Hippocampal formation (tissue), 2 donors: ENCODE results near the gene UMODL1.

ENCODE experiments used
- DNase-seq, 2 donors: peaks; one replicate each; lab custom pipeline; 2025; lab: John Stamatoyannopoulos, UW

Gene UMODL1

DNA sequence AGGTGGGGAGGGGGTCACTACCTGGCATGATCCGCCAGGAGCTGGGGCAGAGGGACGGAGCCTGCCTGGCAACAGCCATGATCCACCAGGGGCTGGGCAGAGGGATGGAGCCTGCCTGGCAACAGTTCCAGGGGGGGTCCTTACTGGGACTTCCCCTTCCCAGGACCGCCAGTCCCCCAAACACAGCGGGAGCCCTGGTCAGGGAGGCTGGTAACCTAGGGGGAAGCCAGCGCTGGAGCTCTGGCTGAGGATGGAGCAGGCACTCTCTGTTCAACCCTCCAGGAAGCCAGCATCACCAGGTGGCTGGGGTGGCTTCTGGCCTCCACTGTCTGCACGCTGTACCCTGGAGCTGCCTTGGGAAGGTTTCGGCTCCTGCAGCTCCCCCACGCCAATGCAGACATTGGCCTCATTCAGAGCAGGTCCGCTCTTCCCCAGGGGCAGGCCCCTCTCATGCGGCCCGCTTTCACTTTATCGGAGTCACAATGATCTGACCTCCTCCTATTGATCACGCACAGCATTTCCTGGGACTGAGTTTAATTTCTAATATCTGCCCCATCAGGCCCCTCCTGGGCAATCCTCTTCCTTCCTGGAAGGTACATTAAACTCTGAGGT is 79.5 kb downstream of the UMODL1 start:
- DNase-seq = no peak

DNA sequence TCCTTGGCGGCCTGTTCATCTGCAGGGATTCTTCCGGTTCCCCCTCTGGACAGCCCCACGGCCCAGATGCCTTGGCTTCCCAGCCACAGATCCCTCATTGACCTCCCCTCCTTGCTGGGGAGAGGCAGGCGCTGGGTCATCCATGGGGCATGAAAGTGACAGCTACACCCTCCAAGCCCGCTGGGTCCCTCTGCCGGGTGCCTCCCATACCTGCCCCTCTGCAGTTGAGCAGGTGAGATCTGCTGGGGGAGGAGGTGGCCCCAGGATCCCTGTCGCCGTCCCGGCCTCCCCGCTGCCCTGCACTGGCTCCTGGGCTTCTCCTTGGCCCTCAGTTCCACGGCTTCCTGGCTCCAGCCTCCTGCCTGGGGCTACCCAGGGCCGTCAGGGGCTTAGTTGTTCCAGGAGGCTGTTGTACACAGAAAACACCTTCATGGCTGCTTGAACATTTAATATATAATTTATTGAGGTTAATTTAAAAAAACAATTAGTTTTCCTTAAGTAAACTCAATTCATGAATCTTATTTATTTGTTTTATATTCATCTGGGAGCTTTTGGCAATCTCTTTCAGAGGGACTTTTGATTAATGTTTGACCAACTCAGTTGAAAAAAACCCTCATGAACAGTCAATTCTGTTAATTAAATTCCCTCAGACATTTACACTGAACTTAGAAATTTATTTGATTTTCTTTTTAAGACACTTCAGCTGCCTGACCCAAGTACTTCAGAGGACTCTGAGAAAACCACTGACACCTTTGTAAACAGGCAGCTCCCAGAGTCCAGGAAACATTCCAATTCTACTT is 80.2 kb downstream of the UMODL1 start:
- DNase-seq = no peak

DNA sequence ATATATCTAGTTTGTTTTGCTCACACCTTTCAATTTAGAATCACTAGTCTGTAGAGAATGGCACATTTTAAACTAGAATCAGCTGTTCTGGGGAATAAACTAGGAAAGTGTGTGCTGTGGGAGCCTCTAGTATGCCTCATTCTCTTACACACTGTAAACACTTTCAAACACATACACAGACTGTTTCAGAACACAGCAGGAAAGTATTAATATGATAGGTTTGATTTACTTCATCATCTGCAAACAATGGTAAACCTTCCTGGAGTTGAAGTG is 80.8 kb downstream of the UMODL1 start:
- no peak for DNase-seq

DNA sequence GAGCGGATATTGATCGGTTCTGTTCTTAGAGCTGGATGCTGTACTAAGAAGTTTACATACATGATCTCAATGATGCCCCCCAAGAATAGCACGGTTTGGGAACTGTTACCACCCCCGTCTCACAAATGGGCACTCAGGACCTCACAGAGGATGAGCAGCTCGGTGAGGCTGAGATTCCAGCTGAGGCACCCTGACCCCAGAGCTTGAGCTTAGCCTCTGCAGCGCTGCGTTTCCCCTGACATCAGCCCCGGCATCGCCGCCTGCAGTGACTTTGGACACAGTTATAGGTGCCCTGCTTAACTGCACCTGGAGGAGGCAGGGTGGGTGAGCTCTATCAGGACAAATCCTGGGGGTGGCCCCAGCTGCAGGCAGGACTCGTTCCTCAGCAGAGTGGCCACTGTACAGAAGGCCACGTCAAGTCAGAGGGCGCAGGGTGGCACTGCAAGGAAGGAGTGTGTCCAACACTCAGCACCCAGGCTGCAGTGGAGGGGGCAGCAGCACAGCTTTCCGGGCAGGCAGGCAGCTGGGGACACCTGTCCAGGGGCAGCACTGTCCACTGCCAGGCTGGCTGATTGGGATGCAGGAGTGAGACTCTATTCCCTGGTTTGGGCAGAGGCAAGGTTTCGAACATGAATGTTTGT is 82.0 kb downstream of the UMODL1 start:
- DNase-seq = no peak

DNA sequence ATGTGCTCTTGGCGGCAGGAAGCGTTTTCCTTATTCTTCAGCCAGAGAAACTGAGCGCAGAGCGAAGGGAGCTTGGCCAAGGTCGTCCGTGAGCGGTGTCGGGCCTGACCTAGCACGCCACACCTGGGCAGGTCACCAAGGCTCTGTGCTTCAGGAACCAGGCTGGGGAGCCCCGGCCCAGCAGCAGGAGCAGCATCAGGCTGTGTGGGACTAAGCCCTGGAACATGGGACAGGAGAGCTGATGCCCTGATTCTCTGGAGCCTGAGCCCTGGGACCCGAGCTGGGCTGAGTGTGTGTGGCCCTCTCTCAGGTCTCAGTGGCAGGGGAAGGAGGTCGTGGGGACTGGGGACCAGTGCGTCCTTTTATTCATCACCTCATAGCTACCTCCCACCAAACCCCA is 82.6 kb downstream of the UMODL1 start:
- DNase-seq = no peak

DNA sequence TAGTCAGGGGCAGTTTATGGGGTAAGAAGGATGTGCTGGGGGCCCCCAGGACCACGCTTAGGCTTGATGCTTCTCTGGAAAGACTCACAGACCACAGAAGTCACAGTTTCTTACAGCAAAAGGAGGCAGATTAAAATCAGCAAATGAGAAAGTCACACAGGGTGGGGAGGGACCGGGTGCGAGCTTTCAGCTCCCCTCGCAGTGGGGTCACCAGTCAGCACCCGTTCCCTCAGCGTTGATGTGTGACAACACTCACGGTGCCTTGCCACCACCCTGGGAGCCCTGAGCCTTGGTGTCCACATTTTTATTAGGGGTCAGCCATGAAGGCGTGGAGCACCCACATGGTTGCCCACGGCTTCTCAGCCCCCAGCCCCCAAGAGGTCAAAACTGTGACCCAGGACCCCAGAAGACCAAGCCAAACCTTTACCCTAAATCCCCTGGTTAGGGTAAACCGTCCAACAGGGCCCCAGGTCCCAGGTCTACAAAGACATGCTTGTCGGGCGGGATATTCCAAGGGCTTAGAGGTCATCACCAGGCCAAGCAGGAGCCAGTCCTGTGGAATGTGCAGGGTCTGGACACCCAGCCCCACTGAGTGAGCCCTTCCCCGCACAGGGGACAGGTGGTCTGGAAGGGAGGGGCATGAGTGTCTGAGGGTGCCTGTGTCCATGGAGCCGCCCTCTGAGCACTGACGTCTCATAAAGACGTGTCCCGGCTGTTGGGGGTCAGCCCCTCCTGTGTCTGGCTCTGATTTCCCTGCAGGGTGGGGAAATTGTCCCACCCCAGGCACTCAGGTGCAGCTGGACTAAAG is 83.3 kb downstream of the UMODL1 start:
- no peak for DNase-seq

DNA sequence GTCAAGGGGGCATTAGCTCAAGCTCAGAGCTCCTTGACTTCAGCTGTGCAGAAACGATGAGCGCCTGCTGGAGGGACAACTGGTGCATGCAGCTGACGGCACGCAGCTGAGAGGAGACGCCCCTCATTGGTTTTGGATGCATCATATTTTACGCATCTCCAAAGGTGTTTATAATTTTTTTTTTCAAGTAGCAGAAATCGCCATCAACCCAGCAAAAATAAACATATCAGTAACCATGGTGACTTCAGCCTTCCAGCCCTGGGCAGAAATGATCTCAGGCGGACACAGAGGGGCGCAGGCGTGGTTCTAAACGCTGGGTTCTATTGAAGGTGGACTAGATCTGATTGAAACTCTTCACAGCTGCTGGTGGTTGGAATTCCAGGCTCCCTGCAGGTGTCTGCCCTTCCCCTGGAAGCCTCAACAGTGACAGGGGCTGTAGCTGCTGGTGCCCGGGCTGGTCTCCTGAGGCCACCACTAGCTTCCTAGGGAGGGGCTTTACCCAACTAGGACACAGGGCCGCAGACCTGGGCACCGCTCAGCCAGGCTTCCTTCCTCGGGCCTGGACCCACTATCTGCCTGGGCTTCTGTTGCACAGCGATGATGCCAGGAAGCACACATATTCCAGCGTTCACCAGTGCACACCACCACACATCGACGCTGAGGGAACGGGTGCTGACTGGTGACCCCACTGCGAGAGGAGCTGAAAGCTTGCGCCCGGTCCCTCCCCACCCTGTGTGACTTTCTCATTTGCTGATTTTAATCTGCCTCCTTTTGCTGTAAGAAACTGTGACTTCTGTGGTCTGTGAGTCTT is 84.1 kb downstream of the UMODL1 start:
- no peak for DNase-seq

DNA sequence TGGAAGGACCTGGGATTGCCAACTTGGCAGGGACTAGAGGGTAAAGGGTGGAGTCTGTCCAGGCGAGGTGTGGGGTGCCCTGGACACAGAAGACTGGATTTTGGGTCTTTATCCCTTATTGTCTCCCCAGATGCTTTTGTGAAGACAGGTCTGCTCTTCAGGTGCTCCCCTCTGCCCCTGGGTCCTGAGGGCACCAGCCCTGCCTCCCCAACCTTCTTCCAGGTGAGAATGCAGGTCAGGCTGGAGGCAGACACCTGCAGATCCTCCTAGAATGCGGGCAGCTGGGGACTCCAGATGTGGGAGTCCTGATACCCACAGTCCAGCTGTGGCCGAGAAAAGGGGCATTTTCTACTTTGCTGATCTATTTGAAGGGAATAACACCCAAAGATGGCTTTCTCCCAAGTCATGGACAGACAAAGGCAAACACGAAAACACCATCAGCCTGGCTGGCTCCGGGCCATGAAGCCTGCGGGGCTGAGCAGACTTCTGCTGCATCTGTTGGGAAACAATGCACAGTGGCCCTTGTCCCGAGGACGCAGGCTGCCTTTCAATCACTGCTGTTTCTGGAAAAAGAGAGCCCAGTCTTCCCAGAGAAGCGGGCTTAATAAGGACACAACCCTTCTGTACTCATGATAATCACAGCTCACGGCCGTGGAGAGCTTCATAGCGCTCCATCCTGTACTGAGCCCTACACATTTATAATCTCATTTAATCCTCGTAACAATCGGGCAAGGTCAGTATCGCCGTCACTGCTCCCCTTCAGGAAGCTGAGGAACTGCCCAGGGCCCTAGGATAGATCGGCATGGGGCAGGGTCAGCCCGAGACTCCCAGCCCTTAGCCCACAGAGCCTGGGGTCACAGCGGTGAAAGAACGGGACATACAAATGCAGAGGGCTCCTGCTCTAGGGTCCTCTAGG is 85.8 kb downstream of the UMODL1 start:
- peak; percentile 94 to 96 for DNase-seq

DNA sequence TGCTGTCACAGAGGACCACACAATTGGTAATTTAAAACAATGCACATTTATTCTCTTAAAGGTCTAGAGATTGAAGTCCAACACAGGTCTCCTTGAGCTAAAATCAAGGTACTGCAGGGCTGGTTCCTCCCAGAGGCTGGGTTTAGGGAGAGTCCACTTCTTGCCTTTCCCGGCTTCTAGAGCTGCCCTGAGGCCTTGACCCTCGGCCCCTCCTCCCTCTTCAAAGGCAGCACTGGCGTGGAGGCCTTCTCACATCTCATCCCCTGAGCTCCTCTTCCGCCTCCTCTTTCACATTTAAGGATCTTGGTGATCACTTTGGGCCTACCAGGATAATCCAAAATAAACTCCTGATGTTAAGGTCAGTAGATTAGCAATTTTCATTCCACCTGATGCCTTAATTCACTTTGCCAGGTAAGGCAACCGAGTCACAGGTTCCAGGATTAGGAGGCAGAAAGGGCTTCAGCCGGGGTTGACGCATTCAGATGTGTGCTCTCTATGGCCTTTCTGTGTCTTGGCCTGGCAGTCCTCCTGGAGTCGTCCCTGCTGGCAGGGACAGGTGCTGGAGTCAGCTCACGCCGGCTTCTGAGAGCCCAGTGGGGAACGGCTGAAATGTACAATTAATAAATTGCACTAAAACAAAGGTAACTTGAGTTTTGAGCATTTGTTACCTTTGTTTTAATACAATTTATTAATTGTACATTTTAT is 86.6 kb downstream of the UMODL1 start:
- no peak for DNase-seq

DNA sequence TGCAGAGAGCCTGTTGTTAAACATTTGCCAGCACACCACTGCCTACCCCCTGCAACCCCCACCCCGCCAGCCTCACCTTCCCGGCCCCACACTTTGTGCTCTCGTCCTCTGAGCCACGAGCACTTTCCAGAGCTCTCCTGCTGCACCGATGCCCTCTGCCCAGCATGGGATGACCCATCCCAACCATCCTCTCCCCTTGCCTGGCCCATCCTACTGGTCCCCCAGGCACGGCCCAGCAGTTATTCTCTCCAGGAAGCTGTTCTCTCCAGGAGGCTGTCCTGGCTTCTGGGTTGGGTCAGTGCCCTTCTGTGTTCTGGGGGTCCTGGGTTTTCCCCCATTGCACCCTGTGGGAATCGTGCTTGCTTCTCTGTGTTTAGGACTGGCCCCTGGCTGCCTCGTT is 87.7 kb downstream of the UMODL1 start:
- no peak for DNase-seq

DNA sequence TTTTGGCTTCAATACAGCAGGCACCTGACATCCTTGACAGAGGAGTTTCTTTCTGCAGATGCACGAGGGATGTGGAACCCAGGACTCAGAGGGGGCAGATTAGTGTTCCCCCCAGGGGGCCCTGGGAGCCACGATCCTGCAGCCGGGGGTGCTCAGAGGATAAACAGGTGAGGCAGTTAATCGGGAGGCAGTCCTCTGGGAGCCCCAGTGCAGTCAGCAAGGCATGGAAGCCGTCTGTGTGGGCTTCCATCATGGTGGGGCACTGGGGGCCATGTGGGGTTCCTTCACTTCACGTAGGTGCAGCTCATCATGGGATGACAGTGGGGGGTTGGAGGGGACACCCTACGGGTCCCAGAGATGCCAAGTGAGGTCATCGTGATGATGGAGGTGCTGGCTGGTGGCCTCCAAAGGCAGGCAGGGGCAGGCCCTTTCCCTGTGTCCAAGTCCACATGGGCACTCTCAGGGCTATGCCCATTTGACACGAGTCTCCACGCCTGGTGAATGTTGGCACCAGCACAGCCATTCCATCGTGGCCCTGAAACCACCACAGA is 88.5 kb downstream of the UMODL1 start:
- no peak for DNase-seq

DNA sequence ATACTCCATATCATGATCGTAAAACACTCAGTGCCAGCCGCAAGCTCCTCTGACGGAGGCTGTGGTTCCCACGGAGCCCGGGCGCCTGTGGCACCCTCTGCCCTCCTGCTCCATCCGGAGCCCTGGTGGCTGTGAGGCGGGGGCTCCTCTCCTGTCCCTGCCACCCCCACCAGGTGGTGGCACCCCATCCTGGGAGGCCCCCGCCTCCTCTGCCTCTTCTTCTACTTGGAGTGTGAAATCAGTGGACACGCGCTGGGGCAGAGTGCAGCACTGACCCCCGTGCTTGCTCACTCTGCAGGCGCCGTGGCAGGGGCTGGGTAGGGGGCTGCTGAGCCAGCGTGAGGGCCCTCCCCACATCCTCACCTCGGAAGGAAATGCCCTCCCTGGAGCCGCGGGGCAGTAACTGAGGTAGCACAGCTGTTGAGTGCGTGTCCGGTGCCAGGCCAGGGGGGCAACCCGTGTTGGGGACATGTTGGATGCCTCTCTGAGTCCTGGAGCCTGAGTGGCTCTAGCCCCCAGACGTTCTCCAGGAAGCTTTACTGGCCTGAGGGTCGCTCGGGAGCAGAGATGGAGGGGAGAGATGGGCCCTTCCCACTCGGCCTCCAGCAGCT is 89.1 kb downstream of the UMODL1 start:
- DNase-seq = no peak

DNA sequence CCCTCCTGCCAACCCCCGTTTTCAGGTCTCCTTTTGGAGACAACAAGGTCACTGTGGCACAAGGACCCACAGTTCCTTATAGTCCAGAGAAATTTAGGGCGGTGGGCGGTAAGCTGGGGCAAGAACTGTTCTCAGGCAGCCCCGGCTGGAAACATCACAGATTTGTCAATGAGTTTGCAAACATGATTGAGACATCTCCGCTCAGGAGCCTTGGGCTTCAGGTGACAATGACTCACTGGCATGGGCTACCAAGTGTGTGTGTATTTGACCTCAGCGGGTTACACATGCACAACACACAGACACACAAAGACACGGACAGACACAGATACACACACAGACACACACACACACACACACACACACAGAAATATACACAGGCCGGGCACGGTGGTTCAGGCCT is 89.6 kb downstream of the UMODL1 start:
- DNase-seq = no peak

DNA sequence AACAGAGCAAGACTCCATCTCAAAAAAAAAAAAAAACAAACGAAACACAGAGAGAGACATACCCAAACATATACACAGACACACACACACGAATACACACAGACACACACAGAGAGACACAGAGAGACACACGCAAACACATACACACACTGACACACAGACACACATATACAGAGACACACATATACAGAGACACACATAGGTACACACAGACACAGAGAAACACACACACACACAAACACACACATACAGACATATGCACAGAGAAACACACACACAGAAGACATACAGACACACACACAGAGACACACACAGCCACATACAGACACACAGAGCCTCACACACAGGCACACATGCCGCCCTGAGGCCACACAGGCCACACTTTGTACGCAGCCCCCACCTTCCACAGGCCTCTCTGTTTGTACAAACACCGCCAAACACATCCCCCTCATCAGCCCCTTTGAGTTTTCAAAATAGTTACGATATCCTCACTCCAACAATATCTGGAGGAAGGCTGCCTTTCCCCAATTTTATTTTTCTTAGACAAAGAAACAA is 90.4 kb downstream of the UMODL1 start:
- no peak for DNase-seq

DNA sequence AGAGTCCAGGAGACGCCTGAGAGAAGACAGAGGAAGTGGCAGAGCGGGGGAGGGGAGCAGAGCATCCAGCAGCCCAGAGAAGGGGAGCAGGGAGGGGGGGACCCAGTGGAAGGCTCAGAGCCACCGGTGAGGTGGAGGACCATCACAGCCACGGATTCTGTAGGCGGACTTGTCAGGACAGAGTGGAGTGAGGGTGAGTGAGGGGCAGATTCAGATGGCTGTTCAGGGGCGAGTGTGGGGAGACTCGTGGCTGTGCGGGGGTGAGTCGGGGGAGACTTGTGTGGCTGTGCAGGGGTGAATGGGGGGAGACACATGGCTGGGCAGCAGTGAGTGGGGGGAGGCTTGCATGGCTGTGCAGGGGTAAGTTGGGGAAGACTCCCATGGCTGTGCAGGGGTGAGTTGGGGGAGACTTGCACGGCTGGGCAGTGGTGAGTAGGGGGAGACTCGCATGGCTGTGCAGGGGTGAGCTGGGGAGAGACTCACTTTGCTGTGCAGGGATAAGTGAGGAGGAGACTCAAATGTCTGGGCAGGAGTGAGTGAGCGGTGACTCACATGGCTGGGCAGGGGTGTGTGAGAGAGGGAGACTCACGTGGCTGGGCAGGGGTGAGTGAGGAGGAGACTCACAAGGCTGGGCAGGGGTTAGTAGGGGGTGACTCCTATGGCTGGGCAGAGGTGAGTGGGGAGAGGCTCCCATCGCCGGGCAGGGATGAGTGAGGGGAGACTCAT is 91.0 kb downstream of the UMODL1 start:
- DNase-seq = no peak

DNA sequence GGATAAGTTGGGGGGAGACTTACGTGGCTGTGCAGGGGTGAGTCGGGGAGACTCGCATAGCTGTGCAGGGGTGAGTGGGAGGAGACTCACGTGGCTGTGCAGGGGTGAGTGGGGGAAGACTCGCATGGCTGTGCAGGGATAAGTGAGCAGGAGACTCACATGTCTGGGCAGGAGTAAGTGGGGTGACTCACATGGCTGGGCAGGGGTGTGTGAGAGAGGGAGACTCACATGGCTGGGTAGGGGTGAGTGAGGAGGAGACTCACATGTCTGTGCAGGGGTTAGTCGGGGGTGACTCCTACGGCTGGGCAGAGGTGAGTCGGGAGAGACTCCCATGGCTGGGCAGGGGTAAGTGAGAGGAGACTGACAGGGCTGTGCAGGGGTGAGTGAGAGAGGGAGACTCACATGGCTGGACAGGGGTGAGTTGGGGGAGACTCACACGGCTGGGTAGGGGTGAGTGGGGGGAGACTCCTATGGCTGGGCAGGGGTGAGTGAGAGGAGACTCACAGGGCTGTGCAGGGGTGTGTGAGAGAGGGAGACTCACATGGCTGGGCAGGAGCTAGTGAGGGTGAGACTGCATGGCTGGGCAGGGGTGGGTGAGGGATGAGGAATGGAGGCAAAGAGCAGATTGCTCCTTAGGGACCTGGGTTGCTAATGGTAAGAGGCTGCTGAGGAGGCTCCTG is 91.9 kb downstream of the UMODL1 start:
- DNase-seq = no peak

DNA sequence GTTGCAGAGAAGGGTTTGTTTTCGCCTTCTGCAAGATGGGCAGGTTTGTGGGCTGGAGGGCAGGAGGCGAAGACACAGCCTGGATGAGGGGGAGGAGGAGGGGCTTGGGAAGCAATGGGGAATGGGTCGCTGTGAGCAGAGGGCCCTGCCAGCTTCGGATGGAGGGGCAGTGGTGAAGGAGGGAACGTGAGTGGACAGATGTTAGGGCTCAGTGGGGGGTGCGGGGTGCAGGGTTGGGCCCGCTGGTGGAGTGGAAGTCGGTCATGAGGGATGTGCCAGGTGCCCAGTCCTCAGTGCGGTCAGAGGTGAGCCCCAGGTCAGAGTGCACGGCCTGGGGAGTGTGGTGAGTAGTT is 92.4 kb downstream of the UMODL1 start:
- no peak for DNase-seq
